ENCODE measurements around the gene USP49.

The USP49 gene

GRCh38 chr6:41805830-41806774 lies 89.1 kb downstream of the USP49 start:
- DNase-seq = no peak

DNA sequence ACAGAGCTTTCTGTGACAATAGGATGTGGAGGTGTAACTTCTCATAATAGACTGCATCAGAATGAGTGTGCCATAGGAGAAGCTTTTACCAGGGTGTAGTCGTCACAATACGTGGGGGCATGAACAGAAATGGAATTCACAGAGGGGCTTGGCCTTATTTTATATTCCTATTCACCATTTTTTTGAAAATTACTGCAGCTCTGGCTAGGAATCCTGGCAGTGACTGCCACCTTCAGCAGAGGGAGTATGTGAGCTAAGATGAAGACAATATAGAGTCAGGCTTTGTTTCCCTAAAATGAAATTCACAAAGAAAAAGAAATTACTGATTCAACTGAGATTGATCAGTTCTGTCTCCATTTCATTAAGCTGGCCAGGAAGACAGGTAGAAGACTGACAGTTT lies 93.8 kb downstream of the USP49 start:
- DNase-seq = no peak

GRCh38 chr6:41799559-41799911 lies 95.6 kb downstream of the USP49 start:
- no peak for DNase-seq

- DNase-seq = no peak
Observed at GRCh38 chr6:41798901-41799558, 96.1 kb downstream of the USP49 start.

DNA sequence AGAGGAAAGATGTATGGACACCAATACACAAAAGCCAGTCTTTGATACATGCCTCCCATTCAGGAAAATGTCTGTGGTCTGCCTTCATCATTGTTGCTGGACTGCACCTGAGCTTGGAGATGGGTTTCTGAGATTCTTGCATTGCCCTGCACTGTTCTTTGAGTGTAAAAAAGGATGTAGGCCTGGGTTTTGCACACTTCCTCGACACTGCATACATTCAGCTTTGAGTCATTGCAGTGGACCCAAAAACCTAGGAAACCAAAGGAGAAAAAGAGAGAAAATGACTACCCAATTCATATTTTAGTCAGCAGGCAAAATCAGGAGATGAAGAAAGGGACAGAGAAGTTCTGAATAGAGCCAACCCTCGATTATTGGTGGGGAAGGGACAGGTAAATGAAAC lies 98.7 kb downstream of the USP49 start:
- no peak for DNase-seq

DNA sequence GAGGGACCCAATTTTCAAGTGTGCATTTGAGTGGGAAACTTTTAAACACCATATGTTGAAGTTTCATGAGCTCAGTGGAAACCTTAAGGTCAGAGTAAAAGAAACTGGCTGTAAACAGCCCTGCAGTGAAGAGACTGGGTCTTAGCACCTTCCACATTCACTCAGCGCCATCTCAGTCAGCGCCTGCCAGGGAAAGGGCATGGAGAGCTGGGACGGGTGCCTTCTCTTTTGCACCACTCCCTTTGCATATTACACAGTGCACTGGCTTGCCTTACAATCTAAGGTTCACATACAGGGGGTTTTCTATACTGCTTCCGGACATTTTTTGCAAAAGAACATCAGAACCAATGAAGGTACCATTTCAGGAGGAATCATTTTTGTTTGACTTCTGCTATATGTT lies 103.2 kb downstream of the USP49 start:
- no peak for DNase-seq

DNA sequence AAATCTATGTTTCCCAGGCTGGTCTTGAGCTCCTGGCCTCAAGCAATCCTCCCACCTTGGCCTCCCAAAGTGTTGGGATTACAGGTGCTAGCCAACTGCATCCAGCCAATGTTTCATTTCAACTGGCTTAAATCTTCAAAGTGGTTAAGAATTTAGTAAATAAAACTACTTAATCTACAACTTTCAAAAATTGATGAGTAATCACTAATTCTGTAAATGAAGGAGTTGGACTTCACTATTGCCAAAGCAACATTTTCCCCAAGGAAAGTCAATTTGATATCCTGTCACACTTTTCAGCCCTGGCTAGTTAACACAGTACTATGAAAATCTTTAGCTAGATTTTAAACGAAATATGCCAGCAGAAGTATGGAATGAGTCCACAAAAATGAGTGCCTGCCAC lies 103.9 kb downstream of the USP49 start:
- DNase-seq = no peak

DNA sequence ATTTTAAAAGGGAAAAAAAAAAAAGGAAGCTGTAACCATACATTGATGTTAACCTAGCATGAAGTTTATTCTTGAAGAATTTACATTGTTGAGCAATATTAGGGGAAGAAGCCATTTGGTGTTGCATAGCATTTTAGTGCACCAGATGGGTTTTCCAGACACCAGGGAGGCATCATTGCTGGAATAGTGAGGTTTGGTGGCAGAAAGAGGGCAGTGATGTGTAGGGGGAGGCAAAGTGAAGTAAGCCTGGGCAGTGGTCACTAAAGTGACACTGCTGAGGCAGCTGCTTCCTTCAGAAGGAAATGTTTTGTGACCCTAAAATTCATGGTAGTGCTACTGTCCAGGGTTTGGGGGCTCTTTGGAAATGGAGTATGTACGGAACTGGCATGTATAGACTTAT lies 105.1 kb downstream of the USP49 start:
- DNase-seq = no peak

GRCh38 chr6:41789390-41789724 lies 105.8 kb downstream of the USP49 start:
- no peak for DNase-seq

- DNase-seq = peak; percentile 91
Observed at GRCh38 chr6:41787219-41787917, 107.8 kb downstream of the USP49 start, which contains the start of gene TOMM6. TOMM6 (plus strand) TSS chr6:41787694; CDS start chr6:41787698, 4 bp downstream.

- peak; percentile 78 for DNase-seq
Observed at GRCh38 chr6:41786451-41787218, 108.5 kb downstream of the USP49 start.

DNA sequence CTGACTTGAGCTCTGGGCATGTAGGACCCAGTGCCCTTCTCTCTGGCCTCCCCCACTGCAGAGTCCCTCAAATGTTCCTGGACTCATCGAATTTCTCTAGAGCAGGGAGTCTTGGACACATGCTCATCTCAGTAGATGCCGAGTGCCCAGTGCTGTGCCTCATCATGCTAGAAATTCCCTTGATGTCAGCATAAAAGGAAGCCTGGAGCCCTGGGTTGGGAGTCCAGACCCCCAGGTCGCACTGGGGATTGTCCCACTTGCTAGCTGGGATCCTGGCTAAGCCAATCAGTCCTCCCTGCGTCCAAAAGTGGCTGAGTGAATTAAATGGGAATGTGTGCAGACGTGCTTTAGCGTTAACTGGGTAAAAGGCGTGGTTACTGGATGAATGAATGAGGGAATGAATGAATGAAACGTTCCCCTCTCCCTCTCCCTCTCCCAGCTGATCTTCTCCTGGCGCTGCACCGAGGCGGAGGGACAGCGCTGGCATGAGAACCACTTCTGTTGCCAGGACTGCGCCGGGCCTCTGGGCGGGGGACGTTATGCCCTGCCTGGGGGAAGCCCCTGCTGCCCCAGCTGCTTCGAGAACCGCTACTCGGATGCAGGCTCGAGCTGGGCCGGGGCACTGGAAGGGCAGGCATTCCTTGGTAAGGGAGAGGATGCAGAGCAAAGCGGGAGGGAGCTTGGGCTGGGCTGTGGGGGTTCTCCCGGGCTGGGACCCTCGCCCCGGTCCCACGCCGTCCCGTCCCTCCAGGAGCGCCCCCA lies 109.3 kb downstream of the USP49 start:
- no peak for DNase-seq

GRCh38 chr6:41785254-41785653 lies 109.9 kb downstream of the USP49 start:
- no peak for DNase-seq

- no peak for DNase-seq
Observed at GRCh38 chr6:41784581-41785171, 110.5 kb downstream of the USP49 start.

- no peak for DNase-seq
Observed at GRCh38 chr6:41783106-41783780, 111.9 kb downstream of the USP49 start.

GRCh38 chr6:41781366-41781730 lies 113.8 kb downstream of the USP49 start:
- DNase-seq = no peak

GRCh38 chr6:41780551-41781365 lies 114.4 kb downstream of the USP49 start, which contains the start of gene PRICKLE4:
PRICKLE4 (plus strand) TSS chr6:41780782; CDS start chr6:41783474, 2,692 bp downstream.
- no peak for DNase-seq

DNA sequence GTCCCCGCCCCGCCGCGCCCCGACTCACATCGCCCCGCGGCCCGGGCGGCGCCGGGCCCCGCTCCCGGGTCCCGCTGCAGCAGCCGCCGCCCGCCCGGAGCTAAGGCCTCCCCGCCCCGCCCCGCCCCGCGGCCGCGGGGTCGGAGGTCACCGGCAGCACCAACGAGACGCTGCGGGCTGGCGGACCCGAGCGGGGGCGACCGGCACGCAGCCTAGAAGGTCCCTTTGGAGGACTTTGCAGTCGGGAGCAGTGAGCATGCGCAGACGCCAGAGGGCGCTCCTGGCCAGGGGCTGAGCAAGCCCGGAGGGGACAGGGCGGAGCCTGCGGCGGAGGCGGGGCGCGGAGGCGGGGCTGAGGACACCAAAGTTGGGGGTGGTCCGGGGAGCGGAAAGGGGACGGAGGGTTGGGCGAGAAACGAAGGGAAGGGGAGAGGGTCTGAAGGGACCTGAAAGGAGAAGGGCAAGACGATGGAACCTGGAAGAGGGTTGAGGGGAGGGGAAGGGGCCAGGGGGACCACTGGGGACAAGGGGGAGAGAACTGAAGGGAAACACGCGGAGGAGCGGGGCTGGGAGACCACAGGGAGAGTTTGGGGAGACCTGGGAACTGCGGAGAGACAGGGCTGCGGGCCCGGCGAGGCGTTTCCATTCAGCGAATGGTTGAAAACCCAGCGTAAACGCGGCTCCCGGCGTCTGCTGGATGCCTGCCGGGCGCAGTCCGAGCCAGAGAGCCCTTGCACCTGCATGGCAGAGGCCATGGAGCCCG lies 115.2 kb downstream of the USP49 start, which contains the start of gene FRS3:
TSS of gene FRS3 (minus strand) at position 113 of the 763 bp plus-strand sequence. CDS start 2,913 bp downstream, outside the sequence.
- DNase-seq = peak; percentile 91

GRCh38 chr6:41779336-41779735 lies 115.8 kb downstream of the USP49 start:
- DNase-seq = no peak

Measured in NCI-H1436 (cell line).